HEK293 (cell line): ENCODE data around the gene PITX1.

Experiments used
- CTCF ChIA-PET: fragments of 350-600 bp; formaldehyde crosslinking; extraction: SDS; loops from one replicate; lab custom pipeline; 2021; ENCODE audit warnings: antibody characterized with exemption; lab: Yijun Ruan, JAX
- POLR2A ChIA-PET: fragments of 300-600 bp; formaldehyde crosslinking; extraction: SDS; loops from one replicate; lab custom pipeline; 2020; ENCODE audit warnings: antibody characterized with exemption, inconsistent platforms; lab: Yijun Ruan, JAX
- H3K27ac ChIP-seq: fragments of 200-500 bp; sonication (Bioruptor generic); 2 replicates; pipeline ENCODE4 v1.5.1; 2014; ENCODE audit warnings: low read depth, low read length, control low read depth, inconsistent platforms; ENCODE audit errors: extremely low read depth
- H3K36me3 ChIP-seq, 2 experiments: fragments of 200-500 bp in 1 of 2; sonication (Bioruptor generic) in 1 of 2; 1 replicate in 1 of 2; 2 replicates in 1 of 2; pipeline ENCODE4 v1.5.1; 2014 to 2017; ENCODE audit warnings: inconsistent platforms in 2 of 2, low read length in 2 of 2; ENCODE audit not compliant: control insufficient read depth in 2 of 2, insufficient read depth in 1 of 2
- H3K4me1 ChIP-seq: fragments of 200-500 bp; sonication (Bioruptor generic); 2 replicates; pipeline ENCODE4 v1.5.1; 2014; ENCODE audit warnings: mild to moderate bottlenecking, low read length, inconsistent platforms; ENCODE audit not compliant: control insufficient read depth, insufficient read depth
- H3K4me3 ChIP-seq: 2 replicates; pipeline ENCODE4 v1.5.1; 2011; ENCODE audit warnings: low read depth, mild to moderate bottlenecking, control low read depth, low read length, moderate library complexity
- H3K9me3 ChIP-seq: fragments of 200-500 bp; sonication (Bioruptor generic); 2 replicates; pipeline ENCODE4 v1.5.1; 2014; ENCODE audit warnings: low read depth, low read length, inconsistent platforms; ENCODE audit not compliant: control insufficient read depth, insufficient read depth
- GLI4 ChIP-seq: fragments of 450-650 bp; formaldehyde crosslinking; IDR thresholded peaks from 2 replicates; pipeline ENCODE4 v1.5.1; 2016; ENCODE audit warnings: missing biosample characterization, missing genetic modification characterization
- IKZF3 ChIP-seq: fragments of 450-650 bp; IDR thresholded peaks from 2 replicates; pipeline ENCODE4 v1.5.0; 2018; ENCODE audit warnings: missing biosample characterization, mild to moderate bottlenecking, missing genetic modification characterization, moderate library complexity
- KLF16 ChIP-seq: fragments of 450-650 bp; formaldehyde crosslinking; IDR thresholded peaks from 2 replicates; pipeline ENCODE4 v1.5.1; 2017; ENCODE audit warnings: missing biosample characterization, missing genetic modification characterization
- KLF7 ChIP-seq: fragments of 450-650 bp; formaldehyde crosslinking; IDR thresholded peaks from 2 replicates; pipeline ENCODE4 v1.5.1; 2016; ENCODE audit warnings: missing biosample characterization, missing genetic modification characterization, borderline replicate concordance
- KLF9 ChIP-seq: fragments of 450-650 bp; formaldehyde crosslinking; IDR thresholded peaks from 2 replicates; pipeline ENCODE4 v1.5.1; 2016; ENCODE audit warnings: missing biosample characterization, missing genetic modification characterization, low read depth
- PRDM10 ChIP-seq: fragments of 450-650 bp; formaldehyde crosslinking; IDR thresholded peaks from 2 replicates; pipeline ENCODE4 v1.5.1; 2016; ENCODE audit warnings: missing biosample characterization, missing genetic modification characterization
- REST ChIP-seq: fragments of 450-650 bp; formaldehyde crosslinking; IDR thresholded peaks from 2 replicates; pipeline ENCODE4 v1.5.1; 2016; ENCODE audit warnings: missing biosample characterization, missing genetic modification characterization
- ZBTB1 ChIP-seq: fragments of 450-650 bp; formaldehyde crosslinking; IDR thresholded peaks from 2 replicates; pipeline ENCODE4 v1.5.1; 2016; ENCODE audit warnings: missing biosample characterization, missing genetic modification characterization
- ZBTB10 ChIP-seq: fragments of 450-650 bp; formaldehyde crosslinking; IDR thresholded peaks from 2 replicates; pipeline ENCODE4 v1.5.1; 2016; ENCODE audit warnings: missing biosample characterization, missing genetic modification characterization
- ZBTB49 ChIP-seq: fragments of 450-650 bp; formaldehyde crosslinking; IDR thresholded peaks from 2 replicates; pipeline ENCODE4 v1.5.1; 2016; ENCODE audit warnings: missing biosample characterization, missing genetic modification characterization, low read depth
- ZFP3 ChIP-seq: fragments of 450-650 bp; formaldehyde crosslinking; IDR thresholded peaks from 2 replicates; pipeline ENCODE4 v1.5.1; 2016; ENCODE audit warnings: low read depth, missing biosample characterization, missing genetic modification characterization
- ZFP41 ChIP-seq: fragments of 450-650 bp; formaldehyde crosslinking; IDR thresholded peaks from 2 replicates; pipeline ENCODE4 v1.5.1; 2016; ENCODE audit warnings: missing biosample characterization, missing genetic modification characterization, borderline replicate concordance
- ZFP69B ChIP-seq: fragments of 450-650 bp; formaldehyde crosslinking; IDR thresholded peaks from 2 replicates; pipeline ENCODE4 v1.5.1; 2016; ENCODE audit warnings: missing biosample characterization, missing genetic modification characterization
- ZNF138 ChIP-seq: fragments of 450-650 bp; formaldehyde crosslinking; IDR thresholded peaks from 2 replicates; pipeline ENCODE4 v1.5.1; 2016; ENCODE audit warnings: missing biosample characterization, missing genetic modification characterization, borderline replicate concordance
- ZNF423 ChIP-seq: fragments of 450-650 bp; formaldehyde crosslinking; IDR thresholded peaks from 2 replicates; pipeline ENCODE4 v1.5.1; 2016; ENCODE audit warnings: missing biosample characterization, missing genetic modification characterization
- ZNF610 ChIP-seq: fragments of 450-650 bp; formaldehyde crosslinking; IDR thresholded peaks from 2 replicates; pipeline ENCODE4 v1.5.1; 2016; ENCODE audit warnings: missing biosample characterization, missing genetic modification characterization, borderline replicate concordance
- ZSCAN16 ChIP-seq: fragments of 450-650 bp; formaldehyde crosslinking; IDR thresholded peaks from 2 replicates; pipeline ENCODE4 v1.5.1; 2016; ENCODE audit warnings: missing biosample characterization, missing genetic modification characterization

The PITX1 gene

GRCh38 chr5:135057233-135057632 lies 23.2 kb upstream of the PITX1 start (continued):
- TF ChIP-seq ZBTB49 = no peak
- no peak for TF ChIP-seq GLI4
- no peak for TF ChIP-seq KLF7
- TF ChIP-seq PRDM10 (tag by site-specific recombination) = no peak
- no peak for TF ChIP-seq ZBTB10
- TF ChIP-seq KLF16 (tag by site-specific recombination) = no peak
- no peak for TF ChIP-seq ZNF610 (tag by site-specific recombination)
- no peak for TF ChIP-seq ZBTB1
- TF ChIP-seq ZNF138 = no peak
- TF ChIP-seq, all 188 proteins: peak for 0

GRCh38 chr5:135056316-135057030 lies 22.4 kb upstream of the PITX1 start:
- Histone ChIP-seq H3K4me3 (no peak overlapping the region), H3K27ac (no peak overlapping the region), H3K36me3 (no peaks in the 10 kb centered on the region)
- ChIA-PET CTCF (interaction anchor here (0.8 to 1.5 kb wide), 2 partner anchors 9 to 118 kb away, joined by 4 to 5 read pairs; no protein-coding TSS in a partner anchor), POLR2A (no interaction called here)
- TF ChIP-seq ZSCAN16 (tag by site-specific recombination) (no peak), ZFP3 (peak; percentile 85)
- TF ChIP-seq, all 188 proteins: peak for 1
- no peaks in the 10 kb centered on the region for H3K9me3 ChIP-seq
- no peaks in the 10 kb centered on the region for H3K4me1 ChIP-seq

- ChIA-PET CTCF (interaction anchor here (1.5 kb wide), 1 partner anchor 8 kb away, joined by 5 read pairs; no protein-coding TSS in a partner anchor), POLR2A (no interaction called here)
- H3K36me3 ChIP-seq = no peaks in the 10 kb centered on the region
- H3K4me3 ChIP-seq = no peak overlapping the region
- H3K9me3 ChIP-seq = no peaks in the 10 kb centered on the region
- no peaks in the 10 kb centered on the region for H3K4me1 ChIP-seq
- no peak overlapping the region for H3K27ac ChIP-seq
- TF ChIP-seq IKZF3 (tag by site-specific recombination) (no peak), ZFP41 (tag by site-specific recombination) (no peak), ZFP69B (tag by site-specific recombination) (no peak), ZBTB1 (no peak), ZBTB10 (no peak), REST (no peak), ZNF610 (tag by site-specific recombination) (no peak), ZNF423 (tag by site-specific recombination) (no peak), KLF9 (no peak)
Observed at GRCh38 chr5:135055396-135055795, 21.4 kb upstream of the PITX1 start.
